B cell (primary cell): ENCODE measurements around the gene SIPA1L3. TPM values are rescaled to one million over a fixed set of nuclear protein-coding genes. Genes with fewer than 3 reads are reported as not detected.

Source experiments
- ATAC-seq: fragments of 200-7000 bp; cut with Tn5 transposase; one replicate; pipeline ENCODE4 v1.10.0; 2021; ENCODE audit warnings: low read depth, mild to moderate bottlenecking, moderate number of reproducible peaks, moderate library complexity
- CTCF ChIA-PET: fragments of 350-600 bp; sonication (Branson Sonifier 250); formaldehyde crosslinking; loops from one replicate; lab custom pipeline; 2021; ENCODE audit warnings: antibody characterized with exemption, inconsistent platforms; lab: Charles Lee
- POLR2A ChIA-PET: fragments of 350-600 bp; sonication (Branson Sonifier 250); formaldehyde crosslinking; loops from one replicate; lab custom pipeline; 2021; ENCODE audit warnings: antibody characterized with exemption; lab: Charles Lee
- DNase-seq: peaks from one replicate; pipeline ENCODE4 v3.0.0; 2013
- H2AFZ ChIP-seq: 2 replicates; pipeline ENCODE4 v1.6.1; 2012; ENCODE audit warnings: mild to moderate bottlenecking, low read depth, low read length; ENCODE audit not compliant: insufficient read depth, poor library complexity, severe bottlenecking
- H3K27ac ChIP-seq, 2 donors: 1 replicate in 1 of 2; 2 replicates in 1 of 2; pipeline ENCODE4 v1.5.1; 2012 to 2013; ENCODE audit warnings: low read length in 2 of 2, mild to moderate bottlenecking in 2 of 2, moderate library complexity in 1 of 2
- H3K27me3 ChIP-seq, 4 experiments: fragments of 200-600 bp in 1 of 4; sonication (generic) in 1 of 4; replicated peaks in 1 of 4; 1 replicate in 2 of 4; 2 replicates in 2 of 4; pipeline versions ENCODE4 v1.6.1 to v1.7.0; 2013 to 2016; ENCODE audit warnings: low read length in 3 of 4, mild to moderate bottlenecking in 2 of 4, mixed read lengths in 1 of 4, moderate library complexity in 1 of 4; ENCODE audit not compliant: insufficient read depth in 4 of 4, control insufficient read depth in 3 of 4; ENCODE audit errors: control extremely low read depth in 1 of 4
- H3K36me3 ChIP-seq, 2 experiments: replicated peaks in 1 of 2; 1 replicate in 1 of 2; 2 replicates in 1 of 2; pipeline versions ENCODE4 v1.6.1 to v1.7.1; 2013; ENCODE audit warnings: low read length in 1 of 2; ENCODE audit not compliant: insufficient read depth in 2 of 2, control insufficient read depth in 1 of 2; ENCODE audit errors: control extremely low read depth in 1 of 2, extremely low read depth in 1 of 2
- H3K4me1 ChIP-seq, 2 donors: fragments of 200-600 bp in 1 of 2; sonication (generic) in 1 of 2; 1 replicate in 1 of 2; 2 replicates in 1 of 2; pipeline versions ENCODE4 v1.5.1 to v1.6.1; 2013 to 2017; ENCODE audit warnings: low read length in 2 of 2; ENCODE audit not compliant: control insufficient read depth in 2 of 2, insufficient read depth in 2 of 2
- H3K4me2 ChIP-seq: replicated peaks from 2 replicates; pipeline ENCODE3; 2012; ENCODE audit warnings: mild to moderate bottlenecking, low read depth, low read length; ENCODE audit not compliant: poor library complexity, severe bottlenecking
- H3K4me3 ChIP-seq, 5 experiments: fragments of 200-600 bp in 1 of 5; sonication (generic) in 1 of 5; 1 replicate in 3 of 5; 2 replicates in 2 of 5; pipeline versions ENCODE4 v1.5.1 to v1.7.0; 2011 to 2016; ENCODE audit warnings: low read length in 4 of 5, mild to moderate bottlenecking in 4 of 5, low read depth in 2 of 5, control low read depth in 1 of 5, moderate library complexity in 1 of 5; ENCODE audit not compliant: insufficient read depth in 1 of 5; ENCODE audit errors: control extremely low read depth in 1 of 5, extremely low read depth in 1 of 5
- H3K79me2 ChIP-seq: fragments of 200-600 bp; sonication (generic); one replicate; pipeline ENCODE4 v1.6.0; 2016; ENCODE audit warnings: low read length; ENCODE audit not compliant: control insufficient read depth, insufficient read depth
- H3K9ac ChIP-seq: fragments of 200-600 bp; sonication (generic); 2 replicates; pipeline ENCODE4 v1.6.1; 2017; ENCODE audit warnings: mild to moderate bottlenecking, low read length, moderate library complexity
- H3K9me3 ChIP-seq, 3 donors: one replicate each; pipeline versions ENCODE4 v1.6.1 to v1.7.1; 2013; ENCODE audit warnings: low read length in 2 of 3; ENCODE audit not compliant: control insufficient read depth in 2 of 3, insufficient read depth in 1 of 3; ENCODE audit errors: control extremely low read depth in 1 of 3
- H4K20me1 ChIP-seq: 2 replicates; pipeline ENCODE4 v1.6.0; 2012; ENCODE audit warnings: mild to moderate bottlenecking, low read length; ENCODE audit not compliant: insufficient read depth, control insufficient read depth, poor library complexity, severe bottlenecking
- H3K27ac Mint-ChIP-seq: one replicate; pipeline ENCODE4 v1.8.0; 2021; ENCODE audit warnings: mixed read lengths
- H3K27me3 Mint-ChIP-seq: one replicate; pipeline ENCODE4 v1.8.0; 2021; ENCODE audit warnings: mixed read lengths
- H3K4me1 Mint-ChIP-seq: one replicate; pipeline ENCODE4 v1.8.0; 2021; ENCODE audit warnings: mixed read lengths
- H3K4me3 Mint-ChIP-seq: one replicate; pipeline ENCODE4 v1.8.0; 2021; ENCODE audit warnings: mixed read lengths
- H3K9me3 Mint-ChIP-seq: one replicate; pipeline ENCODE4 v1.8.0; 2022; ENCODE audit warnings: mixed read lengths; ENCODE audit not compliant: insufficient read depth
- EZH2 ChIP-seq: IDR thresholded peaks from 2 replicates; pipeline ENCODE4 v1.6.1; 2012; ENCODE audit warnings: borderline replicate concordance, low read depth, mild to moderate bottlenecking, moderate library complexity, low read length; ENCODE audit not compliant: insufficient read depth, poor library complexity, severe bottlenecking
- WGBS: methylation state at CpG from one replicate; pipeline ENCODE4 v1.1.5; 2013; ENCODE audit warnings: missing lambda C conversion rate; ENCODE audit not compliant: insufficient coverage; 5-methylcytosine and 5-hydroxymethylcytosine counted together
- intact Hi-C: fragments of 100-400 bp; cut with micrococcal nuclease; formaldehyde crosslinking; loops from one replicate; pipeline ENCODE4 v1.10.0; 2022
- polyA plus RNA-seq: library from polyadenylated mRNA; depleted of rRNA; stranded (reverse); fragments of >200 nt; gene quantifications from 2 replicates; pipeline ENCODE4 v1.2.3, GENCODE V29; 2012
- total RNA-seq, 2 donors: library from RNA; stranded (reverse); fragments of 120-200 nt in 1 of 2; gene quantifications; 1 replicate in 1 of 2; 2 replicates in 1 of 2; pipeline versions ENCODE4 v1.2.3 to v1.2.4, GENCODE V29; 2013 to 2022
- TF ChIP-seq, protein P1 (sequence below): fragments of 200-600 bp; IDR thresholded peaks from one replicate; pipeline ENCODE4 v1.8.0; 2022; ENCODE audit warnings: antibody characterized with exemption, mild to moderate bottlenecking

Gene SIPA1L3
- total and polyA plus RNA-seq, 2 donors (not counting 1 experiment from before 2014, with no cell fraction given), result 48.3 to 295 TPM

DNA sequence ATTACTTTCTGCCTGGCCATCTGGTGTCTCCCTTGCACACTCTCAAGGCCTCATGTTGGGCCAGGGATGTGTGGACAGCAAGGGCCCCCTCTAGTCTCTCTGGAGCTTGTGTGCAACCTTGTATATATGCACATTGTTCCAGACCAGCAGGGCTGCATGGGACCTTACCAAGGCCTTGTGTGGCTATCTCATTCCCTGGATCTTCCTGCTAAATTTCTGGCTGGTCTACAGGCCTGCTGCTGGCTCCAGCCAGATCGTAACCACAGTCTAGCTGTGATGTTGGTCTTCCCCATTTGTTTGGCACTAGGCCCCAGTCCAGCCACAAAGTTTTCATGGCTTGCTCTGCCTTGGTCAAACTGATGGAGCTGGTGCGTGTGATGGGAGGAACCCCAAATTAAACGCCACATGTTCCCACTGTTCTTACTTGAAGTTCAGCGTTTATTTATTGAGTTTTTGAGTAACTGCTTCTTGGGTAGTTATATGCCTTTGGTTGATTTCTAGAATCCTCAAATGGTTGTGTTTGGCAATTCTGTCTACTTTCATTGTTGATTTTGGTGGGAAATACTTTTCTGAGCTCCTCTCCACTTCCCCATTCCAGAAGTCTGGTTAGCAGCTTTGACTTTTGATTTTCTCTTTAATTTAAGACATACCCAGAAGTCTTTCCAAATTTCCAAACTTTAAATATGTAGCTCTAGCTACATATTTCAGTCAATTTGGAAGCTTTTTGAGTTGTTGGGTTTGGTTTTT is 56.4 kb downstream of the SIPA1L3 start:
- ChIA-PET CTCF (interaction anchor here (0.7 to 1.8 kb wide), 6 partner anchors 24 to 86 kb away, joined by 3 to 8 read pairs (median 4); no protein-coding TSS in a partner anchor), POLR2A (interaction anchor here (0.5 to 0.6 kb wide), 2 partner anchors 39 to 57 kb away, joined by 3 read pairs; partner anchors contain the start of gene WDR87)

More for the DNA sequence above, 56.4 kb downstream of the SIPA1L3 start:
- Mint-ChIP-seq H3K4me3 (peak overlapping the region; percentile 29), H3K9me3 (peaks cover 6% of the 10 kb centered on the region), H3K27me3 (no peaks in the 10 kb centered on the region), H3K4me1 (peaks cover 71% of the 10 kb centered on the region), H3K27ac (peak overlapping the region; percentile 91)
- Histone ChIP-seq H3K36me3 (peaks cover 0 to 14% of the 10 kb centered on the region in 2 experiments), H3K9me3 (peaks cover 0 to 17% (median 5%) of the 10 kb centered on the region in 3 donors), H3K79me2 (peaks cover 96% of the 10 kb centered on the region), H3K27ac (peak overlapping the region; percentile 69 to 77), H2AFZ (peak overlapping the region; percentile 14), H3K4me2 (peak overlapping the region; percentile 55), H3K4me1 (peaks cover 58 to 72% of the 10 kb centered on the region in 2 donors), H3K4me3 (no peak overlapping the region), H3K9ac (no peak overlapping the region), H4K20me1 (no peaks in the 10 kb centered on the region), H3K27me3 (no peaks in the 10 kb centered on the region)
- intact Hi-C loops, result loop anchor here (5.0 kb wide), 2 partner anchors 44 to 84 kb away; no protein-coding TSS in a partner anchor
- ATAC-seq (no peak), DNase-seq (no peak)
- TF ChIP-seq, protein P1, sequence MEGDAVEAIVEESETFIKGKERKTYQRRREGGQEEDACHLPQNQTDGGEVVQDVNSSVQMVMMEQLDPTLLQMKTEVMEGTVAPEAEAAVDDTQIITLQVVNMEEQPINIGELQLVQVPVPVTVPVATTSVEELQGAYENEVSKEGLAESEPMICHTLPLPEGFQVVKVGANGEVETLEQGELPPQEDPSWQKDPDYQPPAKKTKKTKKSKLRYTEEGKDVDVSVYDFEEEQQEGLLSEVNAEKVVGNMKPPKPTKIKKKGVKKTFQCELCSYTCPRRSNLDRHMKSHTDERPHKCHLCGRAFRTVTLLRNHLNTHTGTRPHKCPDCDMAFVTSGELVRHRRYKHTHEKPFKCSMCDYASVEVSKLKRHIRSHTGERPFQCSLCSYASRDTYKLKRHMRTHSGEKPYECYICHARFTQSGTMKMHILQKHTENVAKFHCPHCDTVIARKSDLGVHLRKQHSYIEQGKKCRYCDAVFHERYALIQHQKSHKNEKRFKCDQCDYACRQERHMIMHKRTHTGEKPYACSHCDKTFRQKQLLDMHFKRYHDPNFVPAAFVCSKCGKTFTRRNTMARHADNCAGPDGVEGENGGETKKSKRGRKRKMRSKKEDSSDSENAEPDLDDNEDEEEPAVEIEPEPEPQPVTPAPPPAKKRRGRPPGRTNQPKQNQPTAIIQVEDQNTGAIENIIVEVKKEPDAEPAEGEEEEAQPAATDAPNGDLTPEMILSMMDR, result no peak
- TF ChIP-seq EZH2, result no peak
- WGBS, result 100% methylated on average over 2 of the region's 4 CpGs
